K562 (cell line): Measurements from ENCODE around the gene IL34. TPM values are rescaled to one million over a fixed set of nuclear protein-coding genes. Genes with fewer than 3 reads are reported as not detected.
A peak's percentile ranks its signal among the peaks of the same experiment; 100 is the strongest.

Source experiments
- ARID3A ChIP-seq: IDR thresholded peaks from 2 replicates; pipeline ENCODE4 v1.6.1; 2012; ENCODE audit warnings: low read depth, low read length, improper control_type of control experiment, borderline replicate concordance
- ARID4B ChIP-seq: sonication (generic); formaldehyde crosslinking; IDR thresholded peaks from 2 replicates; pipeline ENCODE4 v1.8.0; 2022; ENCODE audit warnings: mild to moderate bottlenecking, missing genetic modification reagents
- BDP1 ChIP-seq: IDR thresholded peaks from 3 replicates; pipeline ENCODE4 v1.6.1; 2011; ENCODE audit not compliant: insufficient read length, insufficient read depth
- CREB1 ChIP-seq, 2 experiments: sonication (generic) in 1 of 2; formaldehyde crosslinking in 1 of 2; IDR thresholded peaks; 2 replicates each; pipeline versions ENCODE4 v1.6.1 to v1.8.0; 2012 to 2022; ENCODE audit warnings: inconsistent platforms in 1 of 2, mild to moderate bottlenecking in 1 of 2, missing genetic modification reagents in 1 of 2, moderate library complexity in 1 of 2
- E2F6 ChIP-seq, 2 experiments: IDR thresholded peaks; 2 replicates each; pipeline ENCODE4 v1.6.1; 2011; ENCODE audit warnings: borderline replicate concordance in 1 of 2, control low read depth in 1 of 2, low read depth in 1 of 2, low read length in 1 of 2, mild to moderate bottlenecking in 1 of 2, mixed read lengths in 1 of 2, moderate library complexity in 1 of 2; ENCODE audit not compliant: insufficient read depth in 1 of 2, insufficient read length in 1 of 2, poor library complexity in 1 of 2, severe bottlenecking in 1 of 2; ENCODE audit errors: extremely low read depth in 1 of 2
- HOXB6 ChIP-seq: fragments of 250-450 bp; sonication (Bioruptor Pico); IDR thresholded peaks from 2 replicates; pipeline ENCODE4 v1.5.1; 2022; ENCODE audit warnings: mild to moderate bottlenecking, borderline replicate concordance
- IRF1 ChIP-seq: sonication (generic); formaldehyde crosslinking; IDR thresholded peaks from 2 replicates; pipeline ENCODE4 v1.8.0; 2022; ENCODE audit warnings: missing genetic modification reagents, mild to moderate bottlenecking, borderline replicate concordance
- L3MBTL2 ChIP-seq: fragments of 450-650 bp; IDR thresholded peaks from 2 replicates; pipeline ENCODE4 v1.6.1; 2016; ENCODE audit warnings: mild to moderate bottlenecking, moderate library complexity
- MYC ChIP-seq, 2 experiments: fragments of 250-450 bp in 1 of 2; sonication (Bioruptor Pico) in 1 of 2; IDR thresholded peaks; 2 replicates each; pipeline versions ENCODE4 v1.5.1 to v1.6.1; 2012 to 2021; ENCODE audit warnings: low read depth in 2 of 2, borderline replicate concordance in 1 of 2, improper control_type of control experiment in 1 of 2, low read length in 1 of 2, mild to moderate bottlenecking in 1 of 2, moderate library complexity in 1 of 2
- NR3C1 ChIP-seq: sonication (generic); formaldehyde crosslinking; IDR thresholded peaks from 2 replicates; pipeline ENCODE4 v1.8.1; 2022; ENCODE audit warnings: missing genetic modification reagents
- NRF1 ChIP-seq, 2 experiments: fragments of 450-650 bp; IDR thresholded peaks in 1 of 2; conservative IDR thresholded peaks in 1 of 2; 2 replicates each; pipeline ENCODE4 v1.6.1; 2014; ENCODE audit warnings: mild to moderate bottlenecking in 2 of 2
- SAP30 ChIP-seq: fragments of 200-600 bp; sonication (generic); IDR thresholded peaks from 2 replicates; pipeline ENCODE4 v1.6.1; 2012; ENCODE audit warnings: borderline replicate concordance, low read depth, mild to moderate bottlenecking, moderate library complexity, low read length, control low read depth, inconsistent platforms; ENCODE audit not compliant: insufficient read depth, poor library complexity, severe bottlenecking
- SIN3A ChIP-seq, 2 experiments: fragments of 150-350 bp in 1 of 2; IDR thresholded peaks; 2 replicates each; pipeline ENCODE4 v1.6.1; 2011 to 2016; ENCODE audit warnings: borderline replicate concordance in 2 of 2, low read depth in 2 of 2, low read length in 2 of 2, mild to moderate bottlenecking in 2 of 2, moderate library complexity in 2 of 2; ENCODE audit not compliant: control insufficient read depth in 1 of 2
- TEAD1 ChIP-seq, 2 experiments: fragments of 450-650 bp in 1 of 2; sonication (generic) in 1 of 2; formaldehyde crosslinking; IDR thresholded peaks; 2 replicates each; pipeline versions ENCODE4 v1.4.0 to v1.8.0; 2020 to 2022; ENCODE audit warnings: mild to moderate bottlenecking in 2 of 2, missing genetic modification reagents in 1 of 2
- polyA plus RNA-seq, 8 experiments: library from polyadenylated mRNA; depleted of rRNA in 4 of 8; stranded (reverse) in 5 of 8; unstranded in 3 of 8; fragments of >200 nt; fragmentation: Nextera tagmentation in 2 of 8; fragmentation: Illumina TruSeq in 1 of 8; extraction: Ambion mirVana in 2 of 8; extraction: Trizol in 1 of 8; gene quantifications; 2 replicates each; pipeline versions ENCODE4 v1.2.1 to v1.2.3, GENCODE V29; 2011 to 2014; ENCODE audit warnings: inconsistent platforms in 1 of 8, missing spikeins in 1 of 8
- total RNA-seq, 7 experiments: library from RNA; depleted of rRNA in 6 of 7; stranded (reverse); fragments of >200 nt in 6 of 7; fragmentation: Illumina TruSeq in 2 of 7; extraction: Trizol in 2 of 7; gene quantifications; 2 replicates each; pipeline versions ENCODE4 v1.2.1 to v1.2.3, GENCODE V29; 2011 to 2021; ENCODE audit warnings: low replicate concordance in 1 of 7

IL34 gene
- total and polyA plus RNA-seq, 9 of the 15 experiments (the other 6 are each of a cell fraction or from before 2014, with no cell fraction given), result 0.07 to 0.18 (median 0.10) TPM; not detected in 6

- TF ChIP-seq L3MBTL2 (peak; percentile 29; the same call in 1 of the 2 replicates), MYC (IDR thresholded peaks at IDR 0.05; ENCODE audit: low read depth, low read length) (0 out of 2 replicates have a peak, but pooled peaks have one; percentile 16), MYC (CRISPR knock-in tag; IDR thresholded peaks at IDR 0.05; ENCODE audit: borderline replicate concordance, low read depth) (no peak), SAP30 (peak; percentile 65), ARID4B (CRISPR knock-in tag) (0 out of 2 replicates have a peak, but pooled peaks have one; percentile 17), NRF1 (conservative IDR thresholded peaks at IDR 0.05 in 1 of 2, IDR thresholded peaks at IDR 0.05 in 1 of 2) (0 out of 4 replicates have a peak, but pooled peaks of 1 of the 2 experiments have one; percentile 12), TEAD1 (CRISPR knock-in tag; IDR thresholded peaks at IDR 0.05) (peak in 1 of 2 experiments; percentile 25; a peak in 1 of 4 replicates), E2F6 (IDR thresholded peaks at IDR 0.05; ENCODE audit: borderline replicate concordance in 1 of 2, extremely low read depth in 1 of 2, insufficient read depth in 1 of 2, insufficient read length in 1 of 2, low read depth in 1 of 2, low read length in 1 of 2, poor library complexity in 1 of 2, severe bottlenecking in 1 of 2) (peak; percentile 9 to 21), CREB1 (IDR thresholded peaks at IDR 0.05) (peak; percentile 22; the same call in 1 of the 2 replicates), CREB1 (CRISPR knock-in tag; IDR thresholded peaks at IDR 0.05) (no peak), HOXB6 (CRISPR knock-in tag) (no peak), NR3C1 (no peak), ARID3A (no peak), SIN3A (IDR thresholded peaks at IDR 0.05; ENCODE audit: borderline replicate concordance in 2 of 2, control insufficient read depth in 1 of 2, low read depth in 2 of 2, low read length in 2 of 2) (0 out of 4 replicates have a peak, but pooled peaks of 1 of the 2 experiments have one; percentile 52), IRF1 (no peak), BDP1 (no peak)
These were observed 38.9 kb downstream of the IL34 start (continued) for GRCh38 chr16:70685061-70685937.
